GM04503 (cell line): ENCODE results near the gene PRSS50.

ENCODE experiments used
- DNase-seq: peaks from one replicate; pipeline ENCODE4 v3.0.0-alpha.2; 2012; ENCODE audit warnings: low read depth

PRSS50 gene

DNA sequence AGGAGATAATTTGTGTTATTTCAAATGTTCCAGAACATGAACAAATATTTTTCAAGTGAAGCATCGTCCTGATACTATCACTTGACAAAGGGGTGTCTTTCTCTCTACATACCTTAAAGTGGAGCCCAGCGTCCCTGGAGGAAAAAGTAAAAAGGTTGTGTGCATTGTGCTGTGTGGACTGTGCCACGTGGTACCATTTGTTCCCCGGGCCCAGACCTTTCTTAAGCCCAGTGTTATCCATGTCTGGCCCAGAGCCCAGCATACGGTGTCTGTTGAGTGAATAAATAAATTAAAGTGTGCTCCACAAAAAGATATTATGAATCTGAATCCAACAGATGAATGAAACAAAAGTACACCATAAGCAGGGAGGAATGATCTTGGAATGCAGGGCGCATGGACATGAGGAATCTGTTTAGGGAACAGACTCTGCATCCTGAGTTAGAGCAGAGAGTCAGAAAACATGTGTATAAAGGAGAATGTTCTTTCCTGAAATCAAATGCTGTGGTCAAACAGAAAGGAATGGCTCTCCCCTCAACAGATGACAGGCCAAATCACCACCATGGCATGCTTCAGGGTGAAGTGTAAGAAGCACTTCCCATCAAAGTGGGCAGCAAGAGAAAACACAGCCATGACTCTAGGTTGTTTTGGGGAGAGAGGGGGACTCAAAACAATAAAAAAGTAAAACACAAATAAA is 8.1 kb upstream of the PRSS50 start:
- no peak for DNase-seq

DNA sequence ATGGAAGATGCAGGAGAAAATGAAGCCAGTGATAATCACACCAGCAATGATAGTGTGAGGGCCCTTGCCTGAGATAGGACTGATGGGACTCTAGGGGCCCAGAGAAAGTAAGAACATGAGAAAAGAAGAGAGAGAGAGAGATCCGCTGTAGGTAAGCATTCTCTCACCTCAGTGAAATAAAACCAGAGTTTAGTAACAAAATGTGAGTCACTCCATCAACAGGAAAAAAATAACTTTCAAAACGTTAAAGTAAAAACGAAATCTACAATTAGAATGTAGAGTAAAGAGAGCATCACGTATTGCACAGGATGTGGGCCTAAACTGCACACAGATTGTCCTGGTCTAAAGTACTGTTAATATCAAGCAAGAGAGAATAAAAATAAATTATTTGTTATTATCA is 6.8 kb upstream of the PRSS50 start:
- no peak for DNase-seq

DNA sequence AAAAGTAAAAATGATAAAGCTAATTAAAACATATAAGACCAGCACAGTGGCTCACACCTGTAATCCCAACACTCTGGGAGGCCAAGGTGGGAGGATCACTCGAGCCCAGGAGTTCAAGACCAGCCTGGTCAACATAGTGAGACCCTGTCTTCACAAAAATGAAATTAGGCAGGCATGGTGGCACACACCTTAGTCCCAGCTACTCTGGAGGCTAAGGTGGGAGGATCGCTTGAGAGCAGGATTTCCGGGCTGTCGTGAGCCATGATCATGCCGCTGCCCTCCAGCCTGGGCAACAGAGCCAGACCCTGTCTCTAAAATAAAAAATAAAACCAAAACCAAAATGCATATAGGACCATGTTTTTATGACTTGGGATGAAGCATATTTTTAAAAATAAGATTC is 4.8 kb upstream of the PRSS50 start:
- DNase-seq, result no peak

DNA sequence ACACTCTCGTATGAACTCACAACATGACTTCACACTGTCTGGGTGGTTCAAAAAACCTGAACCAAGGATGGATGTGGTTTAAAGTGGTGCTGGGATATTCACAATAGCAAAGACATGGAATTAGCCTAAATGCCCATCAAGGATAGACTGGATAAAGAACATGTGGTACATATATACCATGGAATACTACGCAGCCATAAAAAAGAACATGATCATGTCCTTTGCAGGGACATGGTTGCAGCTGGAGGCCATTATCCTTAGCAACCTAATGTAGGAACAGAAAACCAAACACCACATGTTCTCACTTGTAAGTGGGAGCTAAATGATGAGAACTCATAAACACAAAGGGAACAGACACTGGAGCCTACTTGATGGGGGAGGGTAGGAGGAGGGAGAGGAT is 3.3 kb upstream of the PRSS50 start:
- no peak for DNase-seq

DNA sequence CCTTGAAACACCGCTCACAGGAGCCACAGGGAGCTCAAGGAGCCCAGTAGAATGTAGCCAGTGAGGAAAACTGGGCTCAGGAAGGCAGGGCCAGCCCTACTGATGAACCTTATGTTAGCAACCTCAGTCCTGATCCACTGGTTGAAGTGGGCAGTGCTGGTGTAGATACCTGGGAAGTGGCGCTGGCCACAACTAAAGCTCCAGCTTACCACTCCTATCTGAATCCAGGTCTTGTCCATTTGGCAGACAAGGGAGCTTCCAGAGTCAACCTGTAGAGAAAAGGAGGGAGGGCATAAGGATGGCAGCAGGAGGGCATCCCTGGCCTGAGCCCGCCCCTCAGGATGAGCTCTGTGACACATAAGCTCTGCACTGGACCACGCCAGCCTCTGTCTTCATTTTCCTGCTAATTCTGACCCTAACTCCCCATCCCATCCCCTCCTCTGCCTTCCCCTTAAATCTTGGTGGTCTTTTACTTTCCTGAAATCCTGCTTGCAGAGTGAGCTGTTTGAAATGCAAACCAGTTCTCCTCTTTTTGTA is 2.1 kb upstream of the PRSS50 start:
- DNase-seq, result no peak

DNA sequence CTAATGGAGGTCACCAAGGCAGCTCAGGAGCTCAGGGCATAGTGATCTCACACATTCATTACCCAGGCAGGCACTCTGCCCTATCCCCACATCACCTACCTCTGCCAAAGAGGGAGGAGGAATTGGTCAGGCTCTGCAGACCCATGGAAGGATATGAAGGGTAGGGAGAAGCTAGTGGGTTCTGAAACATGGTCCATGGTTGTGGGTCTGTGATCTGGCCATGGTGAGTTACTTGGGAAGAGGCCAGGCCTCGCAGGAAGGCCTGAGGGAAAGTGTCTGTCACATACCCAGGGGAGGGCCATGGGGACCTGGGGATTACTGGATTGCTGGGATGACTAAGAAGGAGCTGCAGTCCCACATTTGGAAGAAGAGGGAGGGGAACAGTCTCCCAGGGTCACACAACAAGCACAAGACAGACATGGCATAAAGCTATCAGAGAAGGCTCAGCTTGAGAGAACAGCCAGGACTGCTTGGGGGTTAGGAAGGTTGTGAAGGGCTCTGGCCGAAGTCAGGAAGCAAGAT is 1.4 kb upstream of the PRSS50 start:
- DNase-seq, result no peak

DNA sequence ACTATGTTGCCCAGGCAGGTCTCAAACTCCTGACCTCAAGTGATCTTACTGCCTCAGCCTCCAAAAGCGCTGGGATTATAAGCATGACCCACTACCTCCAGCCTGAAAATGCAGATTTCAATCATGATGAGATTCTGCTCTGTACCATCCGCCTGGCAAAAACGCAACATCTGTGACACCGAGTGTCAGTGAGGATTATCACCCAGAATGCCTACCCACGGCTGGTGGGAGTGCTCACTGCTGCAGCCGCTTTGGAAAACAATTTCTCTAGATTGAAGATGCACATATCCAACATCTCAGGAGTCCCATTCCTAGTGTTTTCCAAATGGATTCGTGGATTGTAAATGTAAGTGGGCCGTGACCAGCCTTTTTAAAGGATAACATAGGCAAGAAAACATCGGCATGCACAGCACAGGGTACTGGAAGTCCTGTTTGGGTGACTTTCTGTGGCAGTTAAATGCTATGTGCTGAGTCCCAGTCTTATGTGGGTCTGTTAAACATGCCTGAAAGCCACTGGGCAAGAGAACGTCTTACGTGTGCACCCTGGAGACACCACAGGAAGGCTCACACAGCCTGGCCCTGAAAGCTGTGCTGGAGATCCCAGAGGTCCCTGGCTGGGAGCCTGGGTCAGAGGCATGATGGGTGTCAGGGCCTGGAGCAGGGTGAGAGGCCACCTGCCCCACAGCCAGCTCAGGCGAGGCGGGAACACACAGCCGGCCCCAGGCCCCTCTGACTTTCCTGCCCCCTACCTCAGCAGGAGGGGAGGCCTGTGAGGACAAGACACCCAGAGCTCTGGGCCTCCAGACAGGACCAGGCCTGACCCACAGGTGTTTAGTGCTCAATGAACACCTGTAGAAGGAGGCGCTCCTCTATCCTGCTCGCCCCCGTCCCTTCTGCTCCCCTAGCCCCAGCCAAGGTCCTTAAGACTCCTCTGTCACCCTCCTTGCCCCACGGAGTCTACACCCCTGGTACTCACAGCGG is 918 bp downstream of the PRSS50 start:
- no peak for DNase-seq

DNA sequence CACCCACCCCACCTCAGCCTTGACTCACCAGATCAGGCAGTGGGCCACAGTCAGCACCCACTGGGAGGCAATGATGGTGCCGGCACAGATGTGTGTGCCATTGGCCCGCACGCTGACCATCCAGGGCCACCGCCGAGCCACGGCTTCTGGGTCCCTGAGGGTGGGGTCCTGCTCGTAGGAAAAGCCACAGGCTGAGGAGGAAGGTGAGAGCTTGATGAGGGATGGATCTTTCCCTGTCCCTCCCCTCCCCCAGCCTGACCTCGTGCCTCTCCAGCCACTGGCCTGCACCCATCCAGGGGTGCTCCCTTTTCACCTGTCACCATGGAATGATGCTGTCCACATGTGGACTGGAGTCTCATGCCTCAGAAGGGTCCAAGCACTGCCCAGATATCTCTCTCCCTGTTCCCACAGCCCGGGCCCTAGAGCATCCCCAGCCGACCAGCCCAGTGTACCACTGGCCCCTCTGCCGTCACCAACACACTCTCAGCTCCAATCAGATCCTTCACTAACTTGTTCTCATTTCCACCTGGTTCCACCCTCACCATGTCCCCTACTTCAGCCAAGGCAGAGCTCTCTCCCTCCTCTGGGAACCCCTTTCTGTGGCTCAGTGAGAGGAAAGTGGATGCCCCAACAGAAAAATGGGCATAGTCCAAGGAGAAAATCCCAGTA is 2.0 kb downstream of the PRSS50 start:
- DNase-seq, result no peak

DNA sequence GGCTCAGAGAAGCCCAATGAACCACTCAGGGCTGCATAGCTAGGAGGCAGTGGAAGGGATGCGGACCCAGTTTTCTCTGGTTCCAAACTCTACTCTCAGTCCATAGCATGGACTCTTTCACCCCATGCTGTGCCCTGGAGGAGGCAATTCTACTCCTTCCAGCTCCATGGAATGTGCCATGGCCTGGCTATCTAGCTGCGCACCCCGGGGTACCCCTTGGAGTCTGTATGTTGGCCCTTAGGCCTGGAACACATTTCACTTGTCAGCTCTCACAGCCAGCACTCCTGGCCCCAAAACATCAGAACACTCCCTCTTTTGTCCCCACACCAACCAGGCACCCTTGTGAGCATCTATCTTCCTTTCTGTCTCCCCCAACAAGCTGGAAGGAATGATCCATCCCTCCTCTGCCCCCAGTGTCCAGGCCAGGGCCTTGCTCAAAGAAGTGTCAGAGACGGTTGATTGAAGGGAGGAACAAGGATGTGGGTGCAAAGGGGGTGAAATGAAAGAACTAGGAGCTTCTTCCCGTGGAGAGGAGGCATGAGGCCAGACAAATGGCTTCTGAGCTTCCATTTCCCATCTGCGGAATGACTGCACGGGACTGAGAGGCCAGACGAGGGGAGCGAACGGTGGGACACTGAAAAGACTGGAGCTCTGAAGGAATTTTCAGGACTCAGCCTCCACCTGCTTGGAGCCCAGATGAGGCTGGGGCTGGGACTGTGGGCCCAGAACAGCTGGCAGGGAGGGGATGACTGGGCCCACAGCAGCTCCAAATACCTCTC is 2.8 kb downstream of the PRSS50 start:
- DNase-seq, result no peak

DNA sequence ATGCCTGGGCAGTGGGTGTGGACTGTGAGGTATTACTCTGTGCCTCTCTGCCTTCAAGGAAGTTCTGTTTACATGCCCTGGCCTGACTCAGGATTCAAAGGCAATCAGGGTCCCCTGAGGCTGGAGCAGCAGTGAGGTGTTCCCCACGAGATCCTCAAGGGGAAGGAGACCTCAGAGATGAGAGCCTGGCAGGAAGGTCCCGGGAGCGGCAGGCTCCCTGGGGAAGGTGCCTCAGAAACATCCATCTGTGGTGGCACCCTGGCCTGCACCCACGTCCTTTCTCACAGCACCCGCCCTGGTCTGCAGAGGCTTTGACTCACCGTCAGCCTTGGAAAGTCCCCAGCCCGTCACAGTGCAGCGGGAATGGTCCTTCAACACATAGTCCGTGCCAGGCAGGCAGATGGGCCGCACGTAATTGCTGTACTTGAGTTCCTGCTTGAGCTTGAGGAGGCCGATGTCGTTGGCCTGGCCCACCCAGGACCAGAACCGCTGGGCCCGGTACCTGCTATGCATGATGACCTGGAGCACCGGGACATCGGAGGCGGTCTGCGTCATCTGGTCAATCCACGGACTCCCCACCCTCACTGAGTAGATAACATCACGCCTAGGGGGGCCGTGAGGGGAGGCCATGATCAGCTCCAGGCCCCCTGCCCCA is 3.6 kb downstream of the PRSS50 start:
- DNase-seq, result no peak

DNA sequence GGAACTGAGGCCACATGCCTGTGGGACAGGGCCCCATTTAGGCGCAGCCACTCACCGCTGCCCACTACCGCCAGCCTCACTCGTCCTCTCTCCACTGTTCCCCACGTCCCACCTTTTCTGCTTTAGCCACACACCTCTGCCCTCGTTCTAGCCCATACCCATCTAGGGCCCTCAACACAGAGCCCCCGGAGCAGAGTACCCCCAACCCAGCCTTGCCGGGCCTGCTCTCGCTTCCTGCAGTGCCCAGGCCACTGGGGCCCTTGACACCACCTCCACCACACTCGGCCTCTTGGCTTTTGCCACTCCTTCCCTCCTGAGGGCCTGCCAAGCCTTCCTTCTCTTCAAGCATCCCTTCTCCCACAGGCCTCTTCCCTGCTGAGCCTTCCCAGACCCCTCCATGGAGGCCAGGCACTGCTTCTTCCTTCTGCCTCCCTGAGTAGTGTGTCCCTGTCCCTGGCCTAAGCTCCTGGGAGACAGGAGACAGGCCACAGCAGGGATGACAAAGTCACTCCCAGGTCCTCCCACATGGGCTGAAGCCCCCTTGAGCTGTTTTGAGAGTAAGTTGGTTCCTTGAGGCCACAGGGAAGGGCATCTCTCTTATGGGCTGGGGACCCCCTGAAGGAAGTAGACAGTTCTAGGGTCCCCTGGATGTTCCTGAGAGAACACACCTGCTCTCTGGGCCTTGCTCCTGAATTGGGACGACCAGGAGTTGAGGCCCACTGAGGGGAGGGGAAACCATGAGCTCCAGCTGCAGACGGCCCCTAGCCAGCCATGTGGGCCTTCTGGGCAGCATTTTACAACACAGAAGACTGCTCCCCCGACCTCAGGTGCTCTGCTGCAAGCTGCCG is 4.4 kb downstream of the PRSS50 start:
- DNase-seq, result no peak

DNA sequence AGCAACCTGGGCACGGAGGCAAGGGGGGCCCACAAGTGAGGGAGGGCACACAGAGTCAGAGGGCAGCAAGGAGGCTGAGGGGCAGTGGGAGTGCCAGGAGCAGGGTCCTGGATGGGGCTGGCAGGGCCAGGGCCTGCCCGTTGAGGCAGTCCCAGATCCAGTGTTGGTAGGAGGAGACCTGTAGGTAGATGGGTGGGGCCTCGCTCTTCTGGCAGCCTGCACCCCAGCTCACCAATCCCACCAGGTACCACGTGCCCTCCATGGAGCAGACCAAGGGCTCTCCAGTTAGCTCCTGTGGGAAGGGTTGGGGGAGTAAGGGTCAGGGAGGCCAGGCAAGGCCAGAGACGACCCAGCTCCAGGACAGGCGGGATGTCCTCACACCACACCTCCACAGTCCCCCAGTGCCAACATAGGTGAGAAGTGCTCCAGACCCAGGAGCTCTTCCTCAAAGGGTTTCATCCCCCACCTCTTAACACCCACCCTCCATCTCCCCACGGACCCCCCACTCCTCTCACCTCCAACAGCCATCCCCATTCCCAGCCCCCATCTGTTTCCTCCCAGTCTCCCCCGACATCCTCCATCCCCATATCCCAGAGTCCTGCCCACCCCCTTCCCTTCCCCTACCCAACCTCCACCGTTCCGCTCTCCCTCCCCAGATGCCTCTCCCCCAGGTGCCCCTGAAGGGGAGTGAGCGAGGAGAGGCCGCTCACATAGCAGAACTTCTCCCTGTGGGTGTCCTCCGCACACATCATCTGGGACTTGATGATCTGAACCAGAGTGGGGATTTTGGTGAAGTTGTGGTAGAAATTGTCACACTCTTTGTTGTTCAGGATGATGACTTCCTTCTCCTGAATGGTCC is 5.2 kb downstream of the PRSS50 start:
- no peak for DNase-seq

DNA sequence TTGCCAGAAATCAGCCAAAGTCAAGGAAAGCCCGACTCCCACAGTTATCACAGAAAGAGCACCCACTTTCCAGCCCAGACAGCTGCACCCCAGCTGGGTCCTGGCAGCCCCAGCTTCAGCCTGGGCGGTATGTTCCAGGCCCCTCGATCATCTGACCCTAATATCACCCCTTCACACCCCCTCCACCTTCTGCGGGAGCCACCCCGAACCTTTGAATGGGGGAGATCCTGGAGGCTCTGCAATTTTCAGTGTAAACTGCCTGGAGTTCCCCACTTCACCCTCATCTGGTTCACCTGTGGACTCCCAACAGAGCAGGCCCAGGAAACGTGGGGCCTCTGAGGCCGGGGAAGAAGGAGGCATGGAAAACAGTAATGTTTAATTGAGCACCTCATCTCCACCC is 5.9 kb downstream of the PRSS50 start:
- DNase-seq, result no peak

DNA sequence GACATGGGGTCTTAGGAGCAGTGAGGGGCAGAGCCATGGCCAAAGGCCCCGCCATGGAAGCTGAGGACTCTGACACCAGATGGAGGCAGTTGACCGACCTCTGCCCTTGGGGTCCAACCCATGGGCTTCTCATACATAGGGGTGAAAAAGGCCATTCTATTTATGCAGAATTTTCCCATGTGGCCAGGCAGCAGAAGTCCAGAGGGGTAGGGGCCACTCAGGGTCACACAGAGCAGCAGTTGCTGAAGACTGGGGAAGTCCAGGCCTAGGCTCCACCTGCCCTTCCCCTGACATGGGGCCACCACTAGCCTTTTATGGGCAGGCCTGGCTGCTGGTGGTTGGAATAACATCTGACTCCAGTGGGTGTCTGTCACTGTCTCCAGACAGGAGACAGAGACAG is 6.4 kb downstream of the PRSS50 start:
- no peak for DNase-seq

DNA sequence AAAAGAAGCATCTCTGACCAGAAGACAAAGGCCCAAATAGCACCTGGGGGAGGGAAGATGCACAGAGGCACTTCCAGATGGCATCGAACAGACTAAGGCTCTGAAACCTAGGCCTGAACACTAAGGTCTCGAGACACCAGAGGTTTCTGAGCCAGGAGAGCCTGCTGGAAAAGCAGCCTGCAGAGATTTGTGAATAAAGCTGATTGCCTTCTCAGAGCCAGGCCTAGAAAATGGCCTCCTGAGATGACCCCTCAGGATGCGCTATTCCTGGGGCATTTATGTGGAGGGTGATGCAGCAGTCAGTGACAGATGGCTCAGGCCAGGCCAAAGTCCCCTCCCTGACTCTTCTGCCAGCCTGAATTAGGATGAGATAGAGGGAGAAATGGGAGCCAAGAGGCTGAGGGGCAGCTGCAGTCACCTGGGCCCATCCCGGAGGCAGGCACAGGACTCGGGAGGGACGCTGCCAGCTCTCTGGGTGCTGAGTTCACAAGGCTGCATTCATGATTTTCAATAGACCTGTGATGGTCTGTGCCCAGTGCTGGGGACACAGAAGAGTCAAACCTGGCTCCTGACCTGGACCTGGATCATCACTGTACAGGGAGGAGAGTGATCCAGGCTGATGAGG is 6.9 kb downstream of the PRSS50 start:
- no peak for DNase-seq

DNA sequence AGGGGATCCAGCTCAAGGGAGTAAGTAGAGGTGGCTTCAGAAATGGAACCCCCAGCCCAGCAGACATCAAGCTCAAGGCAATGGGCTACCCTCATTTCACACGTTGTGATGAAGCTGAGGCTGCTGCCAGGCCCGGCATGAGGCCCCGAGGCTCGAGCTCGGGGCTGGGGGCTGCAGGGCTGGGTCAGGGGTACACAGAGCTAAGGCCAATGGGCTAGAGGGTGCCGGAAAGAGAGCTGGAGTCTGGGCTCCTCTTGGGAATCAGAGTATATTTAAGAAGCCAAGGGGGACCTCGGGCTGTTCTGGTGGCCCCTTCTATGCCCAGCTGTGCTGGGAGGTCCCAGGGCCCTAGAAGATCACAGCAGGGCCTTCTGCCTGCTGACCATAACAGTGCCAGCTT is 7.4 kb downstream of the PRSS50 start:
- DNase-seq, result no peak

DNA sequence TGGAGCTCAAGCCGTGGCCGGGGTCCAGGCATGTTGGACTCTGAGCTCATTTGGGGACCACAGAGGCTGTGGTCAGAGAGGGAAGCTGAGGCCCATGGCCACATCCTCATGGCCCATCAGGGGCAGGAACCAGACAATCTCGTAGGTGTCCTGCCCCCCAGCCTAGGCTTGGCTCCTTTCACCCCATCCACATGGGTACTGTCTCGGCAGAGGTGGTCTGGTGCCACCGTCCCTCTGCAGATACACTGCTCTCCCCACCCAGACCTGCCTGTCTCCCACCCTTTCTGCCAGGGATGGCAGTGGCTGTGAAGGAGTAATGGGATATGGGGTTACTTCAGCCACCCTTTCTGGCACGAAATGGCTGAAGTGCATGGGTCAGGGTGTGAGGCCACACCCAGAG is 7.9 kb downstream of the PRSS50 start:
- DNase-seq, result no peak

DNA sequence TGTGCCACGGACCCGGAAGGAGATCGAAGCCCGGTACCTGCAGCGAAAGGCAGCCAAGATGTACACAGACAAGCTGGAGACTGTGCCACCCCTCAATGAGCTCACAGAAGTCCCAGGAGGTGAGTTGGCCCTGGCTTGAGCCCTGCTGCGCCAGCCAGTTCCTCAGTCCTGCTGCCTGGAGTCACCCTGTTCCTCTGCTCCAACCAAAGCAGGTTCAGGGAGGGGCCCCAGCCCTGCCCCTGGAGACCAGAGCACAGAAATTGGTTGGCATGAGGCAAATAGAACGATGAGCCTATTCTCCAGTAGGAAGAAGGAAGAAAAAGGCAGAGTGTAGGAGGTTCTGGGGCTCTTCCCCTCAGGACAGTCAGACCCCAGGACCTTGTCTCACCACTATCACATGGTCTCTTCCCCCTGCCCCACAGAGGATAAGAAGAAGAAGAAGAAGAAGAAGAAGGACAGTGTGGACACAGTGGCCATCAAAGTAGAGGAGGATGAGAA is 8.5 kb downstream of the PRSS50 start:
- no peak for DNase-seq
